ENCODE measurements around the gene PSMB7.

DNA sequence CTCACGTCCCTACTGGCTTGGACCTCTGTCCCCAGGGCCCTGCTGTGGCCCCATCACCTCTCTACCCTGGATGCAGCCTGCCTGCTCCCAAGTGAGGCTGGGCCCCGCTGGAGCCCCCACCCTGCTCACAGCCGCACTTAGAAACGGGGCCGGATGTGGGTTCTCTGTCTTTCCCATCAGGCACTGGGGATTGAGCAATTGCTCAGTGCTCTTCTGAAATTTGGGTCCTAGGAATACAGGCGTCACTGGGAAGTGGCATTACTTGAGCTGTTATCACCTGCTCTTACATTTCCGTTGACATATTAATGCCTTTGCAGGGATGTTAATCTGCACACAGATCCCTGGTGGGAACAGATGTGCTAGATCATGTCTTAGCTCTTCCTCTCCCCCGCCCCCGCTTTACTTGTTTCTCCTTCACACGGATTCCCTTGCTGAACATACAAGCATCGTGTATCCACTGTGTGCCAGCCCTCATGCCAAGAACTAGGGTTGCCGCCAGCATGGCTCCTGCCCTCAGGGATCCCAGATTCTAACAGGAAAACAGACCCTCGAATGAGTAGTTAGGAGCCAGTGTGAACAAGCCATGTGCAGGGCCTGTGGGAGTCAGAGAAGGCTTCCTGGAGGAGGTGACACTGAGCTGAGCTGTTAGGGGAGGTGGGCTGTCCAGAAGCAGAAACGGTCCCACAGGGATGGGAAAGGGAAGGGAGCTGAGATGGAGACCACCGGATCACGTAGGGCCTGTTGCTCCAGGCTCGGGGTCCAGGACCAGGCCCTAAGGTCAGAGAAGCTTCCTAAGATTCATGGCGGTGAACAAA is 92.4 kb downstream of the PSMB7 start:
- TF ChIP-seq EGR1 (IDR thresholded peaks at IDR 0.05; ENCODE audit: borderline replicate concordance, low read depth, low read length): no peak
- no peak for TF ChIP-seq EZH2 (IDR thresholded peaks at IDR 0.05; ENCODE audit: low read depth, low read length, severe bottlenecking)
- no peak for TF ChIP-seq JUND (IDR thresholded peaks at IDR 0.05; ENCODE audit: low read length)
- TF ChIP-seq, protein P1, sequence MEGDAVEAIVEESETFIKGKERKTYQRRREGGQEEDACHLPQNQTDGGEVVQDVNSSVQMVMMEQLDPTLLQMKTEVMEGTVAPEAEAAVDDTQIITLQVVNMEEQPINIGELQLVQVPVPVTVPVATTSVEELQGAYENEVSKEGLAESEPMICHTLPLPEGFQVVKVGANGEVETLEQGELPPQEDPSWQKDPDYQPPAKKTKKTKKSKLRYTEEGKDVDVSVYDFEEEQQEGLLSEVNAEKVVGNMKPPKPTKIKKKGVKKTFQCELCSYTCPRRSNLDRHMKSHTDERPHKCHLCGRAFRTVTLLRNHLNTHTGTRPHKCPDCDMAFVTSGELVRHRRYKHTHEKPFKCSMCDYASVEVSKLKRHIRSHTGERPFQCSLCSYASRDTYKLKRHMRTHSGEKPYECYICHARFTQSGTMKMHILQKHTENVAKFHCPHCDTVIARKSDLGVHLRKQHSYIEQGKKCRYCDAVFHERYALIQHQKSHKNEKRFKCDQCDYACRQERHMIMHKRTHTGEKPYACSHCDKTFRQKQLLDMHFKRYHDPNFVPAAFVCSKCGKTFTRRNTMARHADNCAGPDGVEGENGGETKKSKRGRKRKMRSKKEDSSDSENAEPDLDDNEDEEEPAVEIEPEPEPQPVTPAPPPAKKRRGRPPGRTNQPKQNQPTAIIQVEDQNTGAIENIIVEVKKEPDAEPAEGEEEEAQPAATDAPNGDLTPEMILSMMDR (IDR thresholded peaks at IDR 0.05; ENCODE audit: control extremely low read depth in 1 of 3, insufficient read depth in 1 of 3, low read depth in 1 of 3, low read length in 3 of 3): no peak
- TF ChIP-seq PHF8 (conservative IDR thresholded peaks at IDR 0.05; ENCODE audit: low read depth, low read length): no peak
- no peak for TF ChIP-seq POLR2AphosphoS5 (IDR thresholded peaks at IDR 0.05; ENCODE audit: low read depth, low read length)
- TF ChIP-seq RBBP5 (IDR thresholded peaks at IDR 0.05; ENCODE audit: borderline replicate concordance, low read depth, low read length): no peak
- no peak for TF ChIP-seq POLR2A (IDR thresholded peaks at IDR 0.05; ENCODE audit: control extremely low read depth in 1 of 2, low read depth in 2 of 2, low read length in 2 of 2)
- no peak for TF ChIP-seq GABPA (IDR thresholded peaks at IDR 0.05; ENCODE audit: borderline replicate concordance, insufficient read depth, low read length)
- no peak for TF ChIP-seq MAFK (IDR thresholded peaks at IDR 0.05; ENCODE audit: low read depth, low read length)
- TF ChIP-seq POU5F1 (IDR thresholded peaks at IDR 0.05; ENCODE audit: low read depth, low read length): no peak
- no peak for TF ChIP-seq BCL11A (IDR thresholded peaks at IDR 0.05; ENCODE audit: low read depth in 2 of 2, low read length in 2 of 2)

Measured in H1 (cell line).